ENCODE data around the gene YARS1.
"Not testable (repeated sequence)": the region's sequence is repeated elsewhere in the genome, so short reads cannot be mapped to it uniquely, and the experiment has no call there.

The YARS1 gene

GRCh38 chr1:32810358-32810757, 6.8 kb downstream of the YARS1 start:
- no peak for DNase-seq (ENCODE audit: low read depth in 1 of 2, low spot score in 1 of 2)
- no peak for TF ChIP-seq JUND (IDR thresholded peaks at IDR 0.05; ENCODE audit: low read depth)
- in situ Hi-C loops (cut with HindIII; ENCODE audit: low pct_unique_long_range_greater_than_20kb, low sequenced_read_pairs) = no loop called here

- TF ChIP-seq JUND (IDR thresholded peaks at IDR 0.05; ENCODE audit: low read depth) = no peak
- in situ Hi-C loops (cut with HindIII; ENCODE audit: low pct_unique_long_range_greater_than_20kb, low sequenced_read_pairs) = no loop called here
- no peak for DNase-seq (ENCODE audit: low read depth in 1 of 2, low spot score in 1 of 2)
Observed at GRCh38 chr1:32808580-32808979, 8.6 kb downstream of the YARS1 start.

- TF ChIP-seq JUND (IDR thresholded peaks at IDR 0.05; ENCODE audit: low read depth) = no peak
Observed at GRCh38 chr1:32806910-32807523, 10.1 kb downstream of the YARS1 start.

GRCh38 chr1:32806290-32806689, 10.9 kb downstream of the YARS1 start:
- in situ Hi-C loops (cut with HindIII; ENCODE audit: low pct_unique_long_range_greater_than_20kb, low sequenced_read_pairs) = no loop called here
- no peak for TF ChIP-seq JUND (IDR thresholded peaks at IDR 0.05; ENCODE audit: low read depth)
- no peak for DNase-seq (ENCODE audit: low read depth in 1 of 2, low spot score in 1 of 2)

More at GRCh38 chr1:32806910-32807523, 10.1 kb downstream of the YARS1 start:
- no peak for DNase-seq (ENCODE audit: low read depth in 1 of 2, low spot score in 1 of 2)
- in situ Hi-C loops (cut with HindIII; ENCODE audit: low pct_unique_long_range_greater_than_20kb, low sequenced_read_pairs) = no loop called here

GRCh38 chr1:32804460-32804859, 12.7 kb downstream of the YARS1 start:
- in situ Hi-C loops (cut with HindIII; ENCODE audit: low pct_unique_long_range_greater_than_20kb, low sequenced_read_pairs); DNase-seq (ENCODE audit: low read depth in 1 of 2, low spot score in 1 of 2): not testable (repeated sequence)

- DNase-seq (ENCODE audit: low read depth in 1 of 2, low spot score in 1 of 2) = no peak
- TF ChIP-seq JUND (IDR thresholded peaks at IDR 0.05; ENCODE audit: low read depth) = no peak
- in situ Hi-C loops (cut with HindIII; ENCODE audit: low pct_unique_long_range_greater_than_20kb, low sequenced_read_pairs) = no loop called here
Observed at GRCh38 chr1:32801096-32801715, 16.0 kb downstream of the YARS1 start.

DNA sequence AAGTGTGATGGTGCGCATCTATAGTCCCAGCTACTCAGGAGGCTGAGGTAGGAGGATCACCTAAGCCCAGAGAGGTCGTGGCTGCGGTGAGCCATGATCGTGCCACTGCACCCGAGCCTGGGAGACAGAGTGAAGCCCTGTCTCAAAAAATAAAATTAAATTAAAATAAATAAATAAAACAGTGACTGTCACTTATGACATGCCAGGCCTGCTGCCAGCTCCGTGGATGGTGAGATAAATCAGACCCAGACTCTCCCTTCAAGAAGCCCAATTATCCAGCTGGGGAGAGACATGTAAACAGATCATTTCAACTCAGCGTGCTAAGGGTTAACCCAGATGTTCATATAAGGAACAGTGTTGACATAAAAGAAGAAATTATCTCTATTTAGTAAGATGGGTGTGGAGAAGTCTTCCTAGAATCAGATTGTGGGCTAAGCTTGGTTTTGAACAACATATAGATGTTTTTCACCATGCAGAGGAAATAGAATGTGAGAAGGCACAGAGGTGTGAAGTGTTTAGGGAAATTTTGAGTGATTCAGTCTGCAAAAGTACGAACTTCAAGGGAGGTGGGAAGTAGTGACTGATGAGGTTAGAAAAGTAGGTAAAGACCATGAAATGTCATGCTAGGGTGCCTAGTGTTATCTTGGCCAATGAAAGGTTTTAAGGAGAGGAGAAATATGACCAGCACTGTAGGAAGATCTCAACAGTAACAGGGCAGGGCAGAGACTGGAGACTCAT, 18.3 kb downstream of the YARS1 start:
- in situ Hi-C loops (cut with HindIII; ENCODE audit: low pct_unique_long_range_greater_than_20kb, low sequenced_read_pairs) = no loop called here
- no peak for TF ChIP-seq JUND (IDR thresholded peaks at IDR 0.05; ENCODE audit: low read depth)

DNA sequence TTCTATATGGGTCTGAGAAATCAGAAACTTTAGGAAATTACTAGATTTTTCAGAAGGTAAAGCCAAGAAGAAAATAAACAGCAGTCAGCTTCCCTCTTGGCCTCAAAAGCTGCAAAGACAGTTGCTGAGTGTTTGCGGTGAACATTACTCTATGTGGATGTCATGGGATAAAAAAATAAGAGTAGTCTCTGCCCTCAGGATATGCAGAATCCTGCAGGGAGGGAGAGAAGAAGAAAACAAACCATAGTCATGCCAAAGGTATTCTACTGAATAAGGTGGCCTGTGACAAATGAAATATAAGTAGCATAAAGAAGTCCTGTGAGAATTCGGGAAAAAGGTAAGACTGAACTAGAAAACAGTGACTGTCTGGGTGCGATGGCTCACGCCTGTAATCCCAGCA, 19.0 kb downstream of the YARS1 start:
- TF ChIP-seq JUND (IDR thresholded peaks at IDR 0.05; ENCODE audit: low read depth) = no peak
- in situ Hi-C loops (cut with HindIII; ENCODE audit: low pct_unique_long_range_greater_than_20kb, low sequenced_read_pairs) = no loop called here
- no peak for DNase-seq (ENCODE audit: low read depth in 1 of 2, low spot score in 1 of 2)

More for the DNA sequence above, 18.3 kb downstream of the YARS1 start:
- no peak for DNase-seq (ENCODE audit: low read depth in 1 of 2, low spot score in 1 of 2)

- in situ Hi-C loops (cut with HindIII; ENCODE audit: low pct_unique_long_range_greater_than_20kb, low sequenced_read_pairs) = no loop called here
- TF ChIP-seq JUND (IDR thresholded peaks at IDR 0.05; ENCODE audit: low read depth) = no peak
- no peak for DNase-seq (ENCODE audit: low read depth in 1 of 2, low spot score in 1 of 2)
Observed at GRCh38 chr1:32797456-32797855, 19.7 kb downstream of the YARS1 start.

DNA sequence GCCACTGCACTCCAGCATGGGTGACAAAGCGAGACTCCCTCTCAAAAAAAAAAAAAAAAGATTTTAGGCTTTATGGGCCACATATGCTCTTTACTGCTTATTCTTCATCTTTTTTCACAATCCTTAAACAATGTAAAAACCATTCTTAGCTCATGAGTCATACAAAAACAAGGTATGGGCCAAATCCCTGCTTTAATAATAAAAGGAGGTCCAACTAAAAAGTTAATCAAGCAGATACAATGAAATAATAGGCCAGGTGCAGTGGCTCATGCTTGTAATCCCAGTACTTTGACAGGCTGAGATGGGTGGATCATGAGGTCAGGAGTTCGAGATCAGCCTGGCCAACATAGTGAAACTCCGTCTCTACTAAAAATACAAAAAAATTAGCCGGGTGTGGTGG, 21.4 kb downstream of the YARS1 start:
- in situ Hi-C loops (cut with HindIII; ENCODE audit: low pct_unique_long_range_greater_than_20kb, low sequenced_read_pairs); DNase-seq (ENCODE audit: low read depth in 1 of 2, low spot score in 1 of 2): not testable (repeated sequence)

GRCh38 chr1:32791881-32792280, 25.3 kb downstream of the YARS1 start:
- in situ Hi-C loops (cut with HindIII; ENCODE audit: low pct_unique_long_range_greater_than_20kb, low sequenced_read_pairs) = no loop called here
- TF ChIP-seq JUND (IDR thresholded peaks at IDR 0.05; ENCODE audit: low read depth) = no peak
- no peak for DNase-seq (ENCODE audit: low read depth in 1 of 2, low spot score in 1 of 2)

DNA sequence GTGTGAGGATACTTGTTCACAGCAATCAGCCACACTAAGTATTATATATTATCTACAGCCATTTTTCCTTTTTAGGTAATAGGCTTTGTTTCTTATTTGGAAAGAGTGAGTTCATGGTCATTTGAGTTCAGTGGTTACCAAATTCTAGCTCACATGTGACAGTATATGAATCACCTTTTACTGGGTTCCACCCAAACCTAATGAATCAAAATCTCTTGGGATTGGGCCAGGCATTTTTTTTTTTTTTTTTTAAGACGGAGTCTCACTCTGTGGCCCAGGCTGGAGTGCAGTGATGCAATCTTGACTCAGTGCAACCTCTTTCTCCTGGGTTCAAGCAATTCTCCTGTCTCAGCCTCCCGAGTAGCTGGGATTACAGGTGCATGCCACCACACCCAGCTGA, 27.8 kb downstream of the YARS1 start:
- DNase-seq (ENCODE audit: low read depth in 1 of 2, low spot score in 1 of 2); in situ Hi-C loops (cut with HindIII; ENCODE audit: low pct_unique_long_range_greater_than_20kb, low sequenced_read_pairs): not testable (repeated sequence)

GRCh38 chr1:32786856-32787255, 30.3 kb downstream of the YARS1 start:
- no peak for TF ChIP-seq JUND (IDR thresholded peaks at IDR 0.05; ENCODE audit: low read depth)
- in situ Hi-C loops (cut with HindIII; ENCODE audit: low pct_unique_long_range_greater_than_20kb, low sequenced_read_pairs) = no loop called here

More at GRCh38 chr1:32786856-32787255, 30.3 kb downstream of the YARS1 start:
- peak in 1 of 2 experiments; percentile 55 for DNase-seq (ENCODE audit: low read depth in 1 of 2, low spot score in 1 of 2)
